Inflammatory macrophage treated with lipopolysaccharide for 1 hour (primary cell): ENCODE data around the gene DAB1.

Source experiments
- DNase-seq, 2 donors: peaks; one replicate each; pipeline ENCODE4 v3.0.0-alpha.2; 2020 to 2022

Gene DAB1

DNA sequence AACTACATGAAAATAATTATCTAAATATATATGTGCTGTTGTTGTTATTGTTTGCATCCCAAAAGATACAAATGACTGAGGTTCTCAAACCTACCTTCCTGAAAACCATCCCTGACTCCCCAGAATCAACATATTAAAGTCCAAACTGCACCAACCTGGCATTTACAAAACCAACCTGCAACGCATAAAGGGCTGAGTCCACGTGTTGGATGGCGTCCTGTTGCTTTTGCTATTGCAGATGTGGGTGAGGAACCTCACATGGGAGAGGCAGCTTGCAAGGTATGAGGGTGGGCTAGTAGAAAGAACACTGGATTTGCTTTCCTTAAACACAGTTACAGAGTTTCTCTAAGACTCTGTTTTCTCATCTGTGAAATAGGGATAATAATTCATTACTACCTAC lies 456.5 kb downstream of the DAB1 start:
- no peak for DNase-seq

DNA sequence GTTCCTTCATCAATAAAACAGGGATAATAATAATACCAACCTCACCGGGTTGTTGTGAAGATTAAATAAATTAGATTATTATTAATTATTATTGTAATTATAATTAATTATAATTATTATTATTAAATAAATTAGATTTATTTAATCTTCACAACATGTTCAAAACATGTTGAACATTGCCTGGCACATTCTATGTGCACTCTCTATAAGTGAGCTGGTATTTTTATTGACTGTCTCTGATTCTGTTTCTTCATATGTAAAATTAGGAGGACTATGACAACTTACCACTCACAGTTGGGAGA lies 457.2 kb downstream of the DAB1 start:
- DNase-seq = no peak

DNA sequence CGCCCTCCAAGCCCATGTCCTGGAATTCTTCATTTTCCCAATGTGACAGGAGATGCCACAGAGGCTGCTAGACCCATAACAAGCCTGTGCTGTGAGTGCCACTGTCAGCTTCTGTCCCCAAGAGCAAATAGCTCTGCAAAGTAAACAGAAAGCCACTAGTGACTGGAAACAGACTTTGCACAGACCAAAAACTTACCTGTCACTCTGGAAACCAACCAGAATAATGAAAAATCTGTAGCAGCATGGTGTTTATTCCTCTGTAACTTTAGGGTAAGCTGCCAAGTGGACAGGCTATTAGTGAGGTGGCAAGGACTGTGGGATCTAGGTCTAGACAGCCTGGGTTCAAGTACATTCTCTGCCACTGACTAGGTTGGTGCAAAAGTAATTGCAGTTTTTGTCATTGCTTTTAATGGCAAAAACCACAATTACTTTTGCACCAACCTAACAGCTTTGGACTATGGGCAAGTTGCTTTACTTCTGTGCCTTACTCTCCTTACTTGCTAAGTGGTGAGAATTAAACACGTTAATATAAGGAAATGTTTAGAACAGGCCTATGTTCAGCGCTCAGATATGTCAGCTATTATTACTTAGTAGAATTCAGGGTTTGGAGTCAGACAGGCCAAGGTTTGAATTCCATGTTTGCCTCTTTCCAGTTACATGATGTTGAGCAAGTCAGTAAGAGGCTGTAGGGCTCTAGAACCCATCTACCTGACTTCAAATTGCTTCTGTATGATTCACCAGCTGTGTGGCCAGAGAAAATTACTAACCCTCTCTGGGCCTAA lies 457.8 kb downstream of the DAB1 start, which contains the start of gene C8B:
TSS of gene C8B (minus strand) at position 100 of the 782 bp plus-strand sequence. CDS start at position 33, 67 bp downstream.
- no peak for DNase-seq

DNA sequence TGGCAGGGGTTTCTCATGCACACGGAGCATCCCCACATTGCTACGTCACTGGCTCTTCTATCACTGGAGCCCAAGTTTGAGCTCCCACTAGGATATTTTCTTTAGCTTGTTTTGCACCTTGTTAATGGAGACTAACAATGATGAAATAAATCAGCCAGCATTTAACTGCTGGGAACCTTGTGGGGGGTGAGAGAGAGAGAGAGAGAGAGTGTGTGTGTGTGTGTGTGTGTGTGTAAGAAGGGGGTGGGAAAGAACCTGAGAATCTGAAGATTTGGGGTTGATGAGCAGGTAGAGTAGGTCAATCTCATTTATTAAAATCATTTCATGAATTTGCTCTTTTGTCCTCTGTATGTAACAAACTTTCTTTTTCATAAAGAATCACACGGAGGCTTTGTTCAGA lies 458.7 kb downstream of the DAB1 start:
- no peak for DNase-seq

DNA sequence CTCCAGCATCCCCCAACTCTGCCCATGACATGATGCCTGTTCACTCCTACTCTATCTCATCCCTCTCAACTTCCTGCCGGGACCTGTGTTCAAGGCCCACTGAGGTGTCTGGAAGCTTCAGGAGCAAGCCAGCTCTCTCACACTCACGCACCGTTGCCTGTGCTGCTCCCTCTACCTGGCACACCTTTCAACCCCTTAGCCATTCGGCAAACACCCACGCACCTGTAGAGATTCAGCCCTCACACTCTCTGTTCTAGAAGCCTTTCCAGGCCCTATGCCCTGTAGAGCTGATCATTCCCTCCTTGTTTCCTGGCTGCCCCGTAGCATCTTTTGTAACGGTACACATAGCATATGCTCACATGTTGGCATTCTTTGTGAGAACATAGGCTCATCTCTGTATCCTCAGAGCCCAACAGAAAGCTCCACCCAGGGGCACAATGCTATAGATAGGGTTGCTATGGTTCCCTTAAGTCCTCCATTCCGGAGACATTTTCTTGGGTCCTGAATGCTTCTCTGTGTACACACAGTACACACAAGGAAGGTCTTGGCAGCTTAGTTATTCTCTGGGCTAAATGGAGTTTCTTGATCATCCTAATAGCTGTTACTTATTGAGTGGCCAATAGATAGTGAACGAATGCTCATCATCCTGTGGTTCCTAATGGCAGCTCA lies 459.4 kb downstream of the DAB1 start:
- DNase-seq = no peak

DNA sequence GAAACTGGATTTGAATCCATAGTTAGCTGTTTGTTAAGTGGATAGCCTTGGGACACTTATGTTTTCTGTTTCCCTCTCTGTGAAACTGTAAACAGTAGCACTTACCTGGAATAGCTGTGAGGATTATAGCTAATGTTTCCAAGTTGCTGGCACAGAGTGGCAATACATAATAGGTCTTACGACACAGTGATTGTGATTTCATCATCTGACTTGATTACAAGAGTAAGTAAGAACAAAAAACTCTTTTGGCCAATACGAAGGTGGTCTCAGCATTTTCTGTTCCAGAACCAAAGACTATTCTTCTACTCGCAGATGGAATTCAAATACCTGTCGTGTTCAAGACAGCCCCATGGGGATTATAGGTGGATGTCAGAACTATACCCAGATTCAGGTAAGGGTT lies 460.2 kb downstream of the DAB1 start:
- DNase-seq = no peak

DNA sequence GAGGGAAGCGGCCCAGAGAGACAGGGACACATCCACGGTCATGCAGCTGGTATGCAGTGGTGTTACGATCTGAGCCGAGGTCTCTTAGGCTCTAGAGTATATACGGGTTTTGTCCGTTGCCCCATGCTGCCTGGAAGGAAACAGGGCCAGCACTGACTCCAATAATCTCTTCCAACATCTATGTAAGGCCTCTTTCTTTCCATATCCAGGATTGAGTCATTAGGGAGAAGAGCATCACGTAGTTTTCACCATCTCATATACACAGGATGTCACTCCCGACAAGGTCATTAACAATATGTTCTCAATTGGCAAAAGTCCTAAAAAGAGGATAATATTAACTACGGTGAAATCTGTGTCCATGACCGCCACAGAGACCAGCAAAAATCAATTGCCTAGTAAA lies 462.4 kb downstream of the DAB1 start:
- no peak for DNase-seq

DNA sequence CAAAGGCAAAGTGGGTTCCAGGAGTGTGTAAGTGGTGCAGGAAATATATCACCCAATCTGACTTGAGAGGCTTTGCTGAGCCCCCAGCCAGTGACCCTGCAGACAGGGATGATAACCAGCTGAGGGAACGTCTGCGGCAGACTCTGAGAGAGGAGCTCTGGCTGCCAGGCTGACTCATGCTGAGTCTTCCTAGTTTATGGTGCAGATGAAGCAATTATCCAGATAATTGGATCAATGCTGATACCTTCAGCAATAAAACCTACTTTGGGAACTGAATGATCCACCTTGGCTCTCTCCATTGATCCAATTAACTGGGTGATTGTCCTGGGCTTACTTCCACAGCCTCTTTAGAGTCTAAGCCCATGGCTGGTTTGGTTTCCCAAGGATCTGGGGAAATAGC lies 465.3 kb downstream of the DAB1 start:
- no peak for DNase-seq

DNA sequence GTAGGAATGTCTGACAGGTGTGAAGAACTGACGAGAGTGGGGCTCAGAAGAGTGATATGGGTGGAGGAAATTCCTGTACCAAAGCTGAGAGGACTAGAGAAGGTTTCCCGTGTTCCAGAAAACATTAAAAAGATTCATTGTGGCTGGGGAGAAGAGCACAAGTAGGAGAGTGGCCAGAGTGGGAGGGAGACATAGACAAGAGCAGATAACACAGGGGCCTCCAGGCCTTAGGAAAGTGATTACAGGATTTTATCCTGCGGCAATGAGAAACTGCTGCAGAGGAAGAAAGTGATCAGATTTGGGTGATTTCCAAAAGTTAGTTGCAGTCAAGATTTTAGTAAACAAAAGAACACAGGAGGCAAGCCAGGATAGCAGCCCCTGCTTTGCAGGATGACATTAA lies 465.9 kb downstream of the DAB1 start:
- DNase-seq = no peak

DNA sequence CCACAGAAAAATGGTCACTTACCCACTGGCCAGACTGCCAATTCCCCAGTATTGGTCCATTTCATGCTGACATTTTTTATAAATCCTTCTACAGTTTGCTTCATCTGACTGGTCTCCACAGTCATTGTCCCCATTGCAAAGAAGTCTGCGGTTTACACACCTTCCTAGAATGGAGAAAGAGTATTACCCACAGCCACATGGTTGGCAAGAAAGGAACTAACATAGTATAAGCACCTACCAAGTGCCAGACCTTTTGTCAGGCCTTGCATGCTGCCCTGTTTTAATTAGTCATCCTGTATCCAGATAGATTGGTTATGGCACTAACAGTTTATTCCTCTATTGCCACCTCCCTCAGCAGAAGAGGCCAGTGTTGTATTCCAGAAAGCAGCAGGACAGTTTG lies 469.2 kb downstream of the DAB1 start:
- DNase-seq = no peak

DNA sequence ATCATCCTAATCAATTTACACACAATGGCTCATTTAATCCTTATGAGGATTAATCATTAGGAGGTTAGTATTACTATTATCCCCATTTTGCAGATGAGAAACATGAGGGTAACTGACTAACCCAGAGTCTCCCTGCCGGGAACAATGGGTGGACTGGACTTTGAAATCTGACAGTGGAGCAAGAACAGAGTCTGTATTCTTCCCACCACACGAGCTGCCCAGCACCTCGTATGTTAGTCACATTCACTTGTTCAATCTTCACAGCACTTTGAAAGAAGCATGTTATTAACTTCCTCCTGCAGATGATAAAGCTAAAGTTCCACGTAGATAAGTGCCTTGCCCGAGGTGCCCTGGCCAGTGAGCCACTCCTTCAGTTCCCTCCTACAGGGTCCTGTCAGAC lies 470.5 kb downstream of the DAB1 start:
- no peak for DNase-seq

DNA sequence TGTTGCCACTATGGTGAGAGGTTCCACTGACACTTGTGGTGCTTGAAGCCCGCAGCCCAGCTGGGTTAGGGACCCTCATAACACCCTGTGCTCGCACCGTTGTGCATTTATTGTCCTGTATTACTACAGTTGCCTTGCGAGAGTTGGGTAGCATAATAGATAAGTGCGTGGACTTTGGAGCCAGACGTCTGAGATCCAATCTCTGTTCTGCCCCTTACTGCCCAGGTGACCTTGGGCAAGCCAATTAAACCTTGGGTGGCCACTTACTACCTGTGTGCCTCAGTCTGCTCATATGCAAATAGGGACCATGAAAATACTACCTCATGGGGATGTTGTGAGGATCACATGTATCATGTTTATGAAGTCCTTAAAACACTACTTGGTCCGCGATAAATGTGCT lies 471.4 kb downstream of the DAB1 start:
- no peak for DNase-seq

DNA sequence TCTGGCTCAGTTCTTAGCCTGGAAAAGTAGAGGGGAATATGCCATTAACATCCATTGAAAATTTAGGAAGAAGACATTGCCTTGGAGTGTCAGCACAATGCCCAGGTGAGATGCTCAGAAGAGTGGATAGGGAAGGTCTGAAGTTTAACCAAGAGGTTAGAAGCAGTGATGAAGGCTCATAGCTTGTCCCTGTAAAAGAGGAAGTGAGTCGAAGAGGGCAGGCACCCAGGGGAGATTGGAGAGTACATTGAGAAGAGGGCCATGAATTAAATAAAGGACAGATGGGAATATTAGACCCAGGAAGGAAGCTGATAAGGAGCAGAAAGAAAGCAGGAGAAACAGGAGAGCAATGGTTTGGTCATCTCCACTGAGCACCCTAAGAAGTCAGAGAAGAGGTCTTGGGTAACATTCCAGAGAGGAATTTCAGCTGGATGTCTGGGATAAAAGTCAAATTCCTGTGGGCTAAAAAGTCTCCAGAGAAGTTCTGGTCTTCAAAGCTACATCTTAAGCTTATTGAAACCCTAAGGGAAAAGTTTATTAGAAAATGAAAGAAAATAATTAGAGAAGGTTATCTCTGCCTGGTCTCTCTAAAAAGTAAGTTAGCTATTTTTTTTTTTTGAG lies 475.3 kb downstream of the DAB1 start:
- DNase-seq = no peak
